ENCODE measurements around the gene RASD2.

DNA sequence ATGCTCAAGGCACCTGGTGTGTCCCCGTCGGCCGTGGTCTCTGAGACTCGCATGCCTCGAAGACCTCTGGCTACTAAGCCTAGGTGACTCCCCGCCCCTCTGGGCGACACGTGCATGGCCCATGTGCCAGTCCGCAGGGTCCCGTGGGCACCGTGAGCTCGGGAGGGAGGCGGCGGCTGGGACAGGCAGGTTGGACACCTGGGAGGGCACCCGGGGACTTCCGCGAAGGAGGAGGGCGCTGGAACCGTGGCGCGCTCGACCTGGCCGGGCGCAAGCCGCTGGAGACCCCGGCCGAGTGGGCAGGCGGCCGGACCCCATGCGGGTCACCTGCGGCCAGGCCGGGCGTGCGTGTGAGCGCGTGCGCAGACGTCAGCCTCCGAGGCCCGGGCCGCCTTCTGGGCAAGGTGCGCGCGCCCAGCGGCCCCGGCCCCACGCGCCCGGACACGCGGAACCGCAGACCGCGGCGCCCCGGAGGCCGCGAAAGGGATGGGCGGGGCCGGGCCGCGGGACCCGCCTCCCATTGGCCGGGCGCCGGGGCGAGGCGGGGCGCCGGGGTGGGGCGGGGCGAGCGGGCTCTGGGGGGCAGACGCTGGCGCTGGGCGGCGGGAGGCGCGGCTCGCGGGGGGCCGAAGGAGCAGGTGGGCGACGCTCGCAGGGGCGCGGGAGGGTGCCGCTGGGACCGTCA is 579 bp upstream of the RASD2 start:
- TF ChIP-seq, protein P1, sequence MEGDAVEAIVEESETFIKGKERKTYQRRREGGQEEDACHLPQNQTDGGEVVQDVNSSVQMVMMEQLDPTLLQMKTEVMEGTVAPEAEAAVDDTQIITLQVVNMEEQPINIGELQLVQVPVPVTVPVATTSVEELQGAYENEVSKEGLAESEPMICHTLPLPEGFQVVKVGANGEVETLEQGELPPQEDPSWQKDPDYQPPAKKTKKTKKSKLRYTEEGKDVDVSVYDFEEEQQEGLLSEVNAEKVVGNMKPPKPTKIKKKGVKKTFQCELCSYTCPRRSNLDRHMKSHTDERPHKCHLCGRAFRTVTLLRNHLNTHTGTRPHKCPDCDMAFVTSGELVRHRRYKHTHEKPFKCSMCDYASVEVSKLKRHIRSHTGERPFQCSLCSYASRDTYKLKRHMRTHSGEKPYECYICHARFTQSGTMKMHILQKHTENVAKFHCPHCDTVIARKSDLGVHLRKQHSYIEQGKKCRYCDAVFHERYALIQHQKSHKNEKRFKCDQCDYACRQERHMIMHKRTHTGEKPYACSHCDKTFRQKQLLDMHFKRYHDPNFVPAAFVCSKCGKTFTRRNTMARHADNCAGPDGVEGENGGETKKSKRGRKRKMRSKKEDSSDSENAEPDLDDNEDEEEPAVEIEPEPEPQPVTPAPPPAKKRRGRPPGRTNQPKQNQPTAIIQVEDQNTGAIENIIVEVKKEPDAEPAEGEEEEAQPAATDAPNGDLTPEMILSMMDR (IDR thresholded peaks at IDR 0.05), result no peak
- no peak for TF ChIP-seq POLR2A (IDR thresholded peaks at IDR 0.05)

Data from Peyer's patch (tissue), 4 donors.